Chondrocyte (in vitro differentiated cells): ENCODE measurements around the gene STXBP5. TPM values are rescaled to one million over a fixed set of nuclear protein-coding genes. Genes with fewer than 3 reads are reported as not detected.

Source experiments
- DNase-seq: peaks from one replicate; pipeline ENCODE4 v3.0.0; 2021; ENCODE audit warnings: mixed read lengths, low spot score
- H3K27ac Mint-ChIP-seq: one replicate; pipeline ENCODE4 v1.8.0; 2021; ENCODE audit warnings: mild to moderate bottlenecking, moderate library complexity, mixed read lengths; ENCODE audit not compliant: unreplicated experiment
- H3K27me3 Mint-ChIP-seq: 2 replicates; pipeline ENCODE4 v1.8.0; 2021; ENCODE audit warnings: low read depth, mixed read lengths
- H3K36me3 Mint-ChIP-seq: 2 replicates; pipeline ENCODE4 v1.8.0; 2021; ENCODE audit warnings: low read depth, mixed read lengths
- H3K4me1 Mint-ChIP-seq: 2 replicates; pipeline ENCODE4 v1.8.0; 2021; ENCODE audit warnings: low read depth, mild to moderate bottlenecking, mixed read lengths
- H3K4me3 Mint-ChIP-seq: one replicate; pipeline ENCODE4 v1.8.0; 2021; ENCODE audit warnings: mild to moderate bottlenecking, moderate library complexity, mixed read lengths; ENCODE audit not compliant: unreplicated experiment
- H3K9me3 Mint-ChIP-seq: 2 replicates; pipeline ENCODE4 v1.8.0; 2021; ENCODE audit warnings: low read depth, mixed read lengths
- total RNA-seq: library from RNA; stranded (reverse); gene quantifications from 3 replicates; pipeline ENCODE4 v1.2.1, GENCODE V29; 2021
- TF ChIP-seq, protein P1 (sequence below): fragments of 200-600 bp; sonication (generic); IDR thresholded peaks from 2 replicates; pipeline ENCODE4 v1.5.0; 2021; ENCODE audit warnings: antibody characterized with exemption, mild to moderate bottlenecking, moderate library complexity

The STXBP5 gene
- total RNA-seq, 1 donor from 2014 or later, result 30.8 TPM

DNA sequence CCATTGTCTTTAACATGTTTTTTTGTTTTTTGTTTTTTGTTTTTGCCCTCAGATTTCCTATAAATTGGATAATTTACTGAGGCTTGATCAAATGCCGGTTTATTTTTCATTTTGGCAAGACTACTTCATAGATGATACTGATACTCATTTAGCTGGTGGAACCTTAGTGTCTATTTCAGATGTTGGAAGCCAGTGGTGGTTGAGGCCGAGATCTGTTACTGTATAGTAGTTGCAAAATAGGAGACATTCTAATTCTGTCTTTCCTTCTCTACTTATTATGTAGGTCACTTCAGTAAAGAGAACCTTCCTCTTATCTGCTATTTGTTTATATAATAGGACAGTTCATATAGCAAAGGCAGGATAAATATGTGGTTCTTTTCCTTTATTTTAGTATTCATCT lies 63.4 kb downstream of the STXBP5 start:
- Mint-ChIP-seq H3K27me3 (no peaks in the 10 kb centered on the region), H3K27ac (no peak overlapping the region), H3K4me3 (no peak overlapping the region), H3K4me1 (no peaks in the 10 kb centered on the region), H3K9me3 (no peaks in the 10 kb centered on the region), H3K36me3 (peaks cover 30% of the 10 kb centered on the region)
- DNase-seq, result no peak
- TF ChIP-seq, protein P1, sequence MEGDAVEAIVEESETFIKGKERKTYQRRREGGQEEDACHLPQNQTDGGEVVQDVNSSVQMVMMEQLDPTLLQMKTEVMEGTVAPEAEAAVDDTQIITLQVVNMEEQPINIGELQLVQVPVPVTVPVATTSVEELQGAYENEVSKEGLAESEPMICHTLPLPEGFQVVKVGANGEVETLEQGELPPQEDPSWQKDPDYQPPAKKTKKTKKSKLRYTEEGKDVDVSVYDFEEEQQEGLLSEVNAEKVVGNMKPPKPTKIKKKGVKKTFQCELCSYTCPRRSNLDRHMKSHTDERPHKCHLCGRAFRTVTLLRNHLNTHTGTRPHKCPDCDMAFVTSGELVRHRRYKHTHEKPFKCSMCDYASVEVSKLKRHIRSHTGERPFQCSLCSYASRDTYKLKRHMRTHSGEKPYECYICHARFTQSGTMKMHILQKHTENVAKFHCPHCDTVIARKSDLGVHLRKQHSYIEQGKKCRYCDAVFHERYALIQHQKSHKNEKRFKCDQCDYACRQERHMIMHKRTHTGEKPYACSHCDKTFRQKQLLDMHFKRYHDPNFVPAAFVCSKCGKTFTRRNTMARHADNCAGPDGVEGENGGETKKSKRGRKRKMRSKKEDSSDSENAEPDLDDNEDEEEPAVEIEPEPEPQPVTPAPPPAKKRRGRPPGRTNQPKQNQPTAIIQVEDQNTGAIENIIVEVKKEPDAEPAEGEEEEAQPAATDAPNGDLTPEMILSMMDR, result no peak

DNA sequence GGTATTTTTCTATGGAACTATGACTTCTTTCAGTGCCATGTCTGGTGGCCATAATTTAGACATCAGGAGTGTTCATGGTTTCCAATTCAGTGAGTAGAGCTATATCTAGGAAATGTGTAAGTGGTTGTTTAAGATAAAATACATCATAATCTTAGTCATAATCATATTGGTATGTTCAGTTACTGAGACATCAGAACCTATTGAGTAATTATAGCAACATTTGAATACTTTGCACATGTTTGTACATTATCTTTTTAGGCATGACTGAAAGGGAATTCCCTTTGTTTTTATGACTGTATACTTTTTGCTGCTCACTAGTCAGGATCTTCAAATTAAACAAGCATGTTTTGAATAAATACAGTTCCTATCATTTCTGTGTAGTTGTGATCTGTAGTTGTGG lies 64.0 kb downstream of the STXBP5 start:
- no peak overlapping the region for H3K4me3 Mint-ChIP-seq
- no peaks in the 10 kb centered on the region for H3K4me1 Mint-ChIP-seq
- H3K27me3 Mint-ChIP-seq, result no peaks in the 10 kb centered on the region
- TF ChIP-seq, protein P1, result no peak
- no peak for DNase-seq
- peaks cover 30% of the 10 kb centered on the region for H3K36me3 Mint-ChIP-seq
- no peaks in the 10 kb centered on the region for H3K9me3 Mint-ChIP-seq
- no peak overlapping the region for H3K27ac Mint-ChIP-seq

DNA sequence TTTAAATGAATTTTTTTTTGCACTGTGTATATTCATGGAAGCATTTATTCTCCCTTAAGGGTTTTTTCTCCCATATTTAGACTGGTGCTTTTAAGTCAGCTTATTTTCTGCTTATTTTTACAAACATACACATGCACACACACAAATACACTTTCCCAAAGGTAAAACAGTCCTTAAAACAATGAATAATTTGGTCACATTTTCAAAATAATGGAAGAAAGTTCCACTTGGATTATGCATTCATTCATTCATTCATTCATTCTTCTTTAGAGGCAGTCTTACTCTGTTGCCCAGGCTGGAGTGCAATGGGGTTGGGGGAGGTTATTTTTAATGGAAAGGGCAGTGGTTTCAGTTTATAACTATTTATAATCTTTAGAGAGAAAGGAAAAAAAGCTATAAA lies 69.8 kb downstream of the STXBP5 start:
- TF ChIP-seq, protein P1, result no peak
- Mint-ChIP-seq H3K9me3 (no peaks in the 10 kb centered on the region), H3K27me3 (no peaks in the 10 kb centered on the region), H3K4me1 (peaks cover 3% of the 10 kb centered on the region), H3K36me3 (peaks cover 16% of the 10 kb centered on the region), H3K27ac (no peak overlapping the region), H3K4me3 (no peak overlapping the region)
- DNase-seq, result no peak

DNA sequence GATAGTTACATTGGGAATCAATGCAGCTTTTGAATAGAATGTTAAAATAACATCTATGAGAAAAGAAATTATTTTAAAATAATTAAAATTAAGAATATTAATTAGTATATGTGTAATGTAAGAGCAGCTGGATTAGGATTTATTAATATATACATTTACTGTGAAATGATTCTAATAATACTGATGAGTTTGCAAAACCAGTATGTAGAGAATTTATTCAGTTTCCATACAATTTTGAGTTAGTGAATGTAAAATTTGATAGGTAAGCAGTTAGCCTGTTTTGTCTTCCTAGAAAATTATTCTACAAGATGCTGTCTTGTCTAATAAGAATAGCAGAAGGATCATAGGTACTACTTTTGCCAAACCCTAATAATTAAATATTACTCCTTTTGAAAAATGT lies 70.6 kb downstream of the STXBP5 start:
- Mint-ChIP-seq H3K9me3 (no peaks in the 10 kb centered on the region), H3K27ac (no peak overlapping the region), H3K27me3 (no peaks in the 10 kb centered on the region), H3K36me3 (peaks cover 15% of the 10 kb centered on the region), H3K4me1 (peaks cover 10% of the 10 kb centered on the region), H3K4me3 (no peak overlapping the region)
- DNase-seq, result no peak
- TF ChIP-seq, protein P1, result no peak

DNA sequence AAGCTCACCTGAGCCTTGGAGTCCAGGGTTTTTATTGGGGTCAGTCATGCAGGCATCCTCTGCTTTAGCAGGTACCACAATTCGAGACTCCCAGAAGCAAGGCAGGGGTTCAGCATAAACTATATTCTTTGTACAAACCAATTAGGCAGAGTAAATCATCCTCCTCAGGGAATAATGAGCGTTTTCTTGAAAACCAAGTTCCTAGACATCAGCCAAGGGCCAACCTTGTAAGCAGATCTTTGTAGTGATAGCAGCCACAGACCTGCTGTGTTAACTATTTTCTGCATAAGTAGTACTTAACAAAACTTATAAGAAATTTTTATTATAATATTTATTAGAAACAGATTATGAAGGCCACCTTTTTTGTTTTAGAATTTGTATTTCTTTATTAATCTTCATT lies 74.7 kb downstream of the STXBP5 start:
- no peak for DNase-seq
- TF ChIP-seq, protein P1, result no peak
- Mint-ChIP-seq H3K27ac (no peak overlapping the region), H3K27me3 (no peaks in the 10 kb centered on the region), H3K36me3 (peaks cover 13% of the 10 kb centered on the region), H3K4me3 (no peak overlapping the region), H3K9me3 (no peaks in the 10 kb centered on the region), H3K4me1 (peaks cover 11% of the 10 kb centered on the region)
